H1 (cell line): Measurements from ENCODE around the gene ZDHHC3. TPM values are rescaled to one million over a fixed set of nuclear protein-coding genes. Genes with fewer than 3 reads are reported as not detected.

Source experiments
- CTCF ChIA-PET: fragments of 300-600 bp; sonication (Branson Sonifier 250); formaldehyde crosslinking; loops from one replicate; lab custom pipeline; 2021; ENCODE audit not compliant: partially characterized antibody; lab: Charles Lee
- POLR2A ChIA-PET: fragments of 300-600 bp; sonication (Branson Sonifier 250); formaldehyde crosslinking; loops from one replicate; lab custom pipeline; 2021; ENCODE audit warnings: inconsistent platforms; ENCODE audit not compliant: partially characterized antibody; lab: Charles Lee
- DNase-seq, 2 experiments: peaks; one replicate each; pipeline versions ENCODE4 v3.0.0 to v3.0.0-alpha.2; 2010 to 2022; ENCODE audit warnings: low spot score in 2 of 2, low read depth in 1 of 2, mixed read lengths in 1 of 2
- FAIRE-seq: peaks from 2 replicates; lab custom pipeline; 2011; peaks lifted over from hg19 to GRCh38; lab: Jason Lieb, UNC
- H2AFZ ChIP-seq: 2 replicates; pipeline ENCODE4 v1.8.1; 2012; ENCODE audit warnings: low read length, inconsistent platforms
- H2AK5ac ChIP-seq: 2 replicates; pipeline ENCODE4 v1.6.1; 2013; ENCODE audit warnings: low read depth, low read length
- H2BK120ac ChIP-seq: replicated peaks from 2 replicates; pipeline ENCODE3; 2013; ENCODE audit warnings: low read depth, low read length, inconsistent platforms
- H2BK12ac ChIP-seq: 2 replicates; pipeline ENCODE4 v1.6.1; 2013; ENCODE audit warnings: low read depth, low read length
- H2BK15ac ChIP-seq: 2 replicates; pipeline ENCODE4 v1.6.1; 2013; ENCODE audit warnings: low read length
- H2BK20ac ChIP-seq: 2 replicates; pipeline ENCODE4 v1.6.1; 2013; ENCODE audit warnings: low read length
- H2BK5ac ChIP-seq: 2 replicates; pipeline ENCODE4 v1.6.1; 2013; ENCODE audit warnings: low read depth, low read length
- H3K14ac ChIP-seq: 2 replicates; pipeline ENCODE4 v1.6.1; 2013; ENCODE audit warnings: inconsistent platforms; ENCODE audit not compliant: insufficient read length
- H3K18ac ChIP-seq: 2 replicates; pipeline ENCODE4 v1.6.1; 2013; ENCODE audit warnings: low read length; ENCODE audit errors: extremely low read depth
- H3K23ac ChIP-seq: 2 replicates; pipeline ENCODE4 v1.6.1; 2013; ENCODE audit warnings: inconsistent platforms; ENCODE audit not compliant: insufficient read length
- H3K23me2 ChIP-seq: 2 replicates; pipeline ENCODE4 v1.6.1; 2013; ENCODE audit warnings: low read depth, low read length
- H3K27ac ChIP-seq: 2 replicates; pipeline ENCODE4 v1.6.1; 2011; ENCODE audit warnings: low read depth, low read length, inconsistent platforms
- H3K27me3 ChIP-seq, 4 experiments: replicated peaks in 1 of 4; 1 replicate in 1 of 4; 2 replicates in 3 of 4; pipeline versions ENCODE4 v1.6.1 to v1.8.1; 2011 to 2013; ENCODE audit warnings: low read length in 3 of 4, mild to moderate bottlenecking in 3 of 4, inconsistent platforms in 2 of 4, mixed read lengths in 2 of 4, moderate library complexity in 1 of 4; ENCODE audit not compliant: control insufficient read depth in 3 of 4, insufficient read depth in 3 of 4; ENCODE audit errors: extremely low read depth in 1 of 4
- H3K36me3 ChIP-seq, 4 experiments: 2 replicates each; pipeline versions ENCODE4 v1.6.1 to v1.8.1; 2011 to 2013; ENCODE audit warnings: mild to moderate bottlenecking in 4 of 4, low read length in 3 of 4, moderate library complexity in 2 of 4, control low read depth in 1 of 4, inconsistent platforms in 1 of 4; ENCODE audit not compliant: insufficient read depth in 4 of 4, control insufficient read depth in 2 of 4
- H3K4ac ChIP-seq: replicated peaks from 2 replicates; pipeline ENCODE3; 2013; ENCODE audit warnings: low read length, low read depth, mixed read lengths, inconsistent platforms; ENCODE audit not compliant: insufficient read length
- H3K4me1 ChIP-seq, 4 experiments: replicated peaks in 1 of 4; 1 replicate in 1 of 4; 2 replicates in 3 of 4; pipeline versions ENCODE4 v1.6.1 to v1.8.1; 2011 to 2013; ENCODE audit warnings: low read length in 3 of 4, inconsistent platforms in 2 of 4, mixed read lengths in 1 of 4; ENCODE audit not compliant: insufficient read depth in 4 of 4, control insufficient read depth in 3 of 4
- H3K4me2 ChIP-seq, 2 experiments: 2 replicates each; pipeline versions ENCODE4 v1.6.1 to v1.8.1; 2011 to 2013; ENCODE audit warnings: low read depth in 2 of 2, low read length in 2 of 2, control low read depth in 1 of 2, inconsistent platforms in 1 of 2, mild to moderate bottlenecking in 1 of 2; ENCODE audit not compliant: insufficient read depth in 1 of 2
- H3K4me3 ChIP-seq, 4 experiments: fragments of 200-600, 300-600 bp in 1 of 4; sonication (generic), shearing (Covaris generic), sonication (Bioruptor Twin) in 1 of 4; 2 replicates each; pipeline versions ENCODE4 v1.5.1 to v1.8.1; 2011 to 2016; ENCODE audit warnings: low read length in 4 of 4, low read depth in 3 of 4, control low read depth in 2 of 4, inconsistent platforms in 2 of 4, mild to moderate bottlenecking in 2 of 4, mixed read lengths in 1 of 4, moderate library complexity in 1 of 4; ENCODE audit not compliant: insufficient read depth in 2 of 4; ENCODE audit errors: extremely low read depth in 1 of 4
- H3K56ac ChIP-seq: replicated peaks from 2 replicates; pipeline ENCODE3; 2013; ENCODE audit warnings: low read depth, mild to moderate bottlenecking, mixed read lengths, low read length, inconsistent platforms; ENCODE audit not compliant: insufficient read length
- H3K79me1 ChIP-seq: 2 replicates; pipeline ENCODE4 v1.6.1; 2013; ENCODE audit warnings: low read depth, low read length, control low read depth
- H3K79me2 ChIP-seq, 2 experiments: 2 replicates each; pipeline versions ENCODE4 v1.6.1 to v1.8.1; 2012 to 2013; ENCODE audit warnings: low read length in 2 of 2, mild to moderate bottlenecking in 2 of 2, inconsistent platforms in 1 of 2; ENCODE audit not compliant: insufficient read depth in 2 of 2, control insufficient read depth in 1 of 2
- H3K9ac ChIP-seq, 4 experiments: replicated peaks in 1 of 4; 1 replicate in 1 of 4; 2 replicates in 3 of 4; pipeline versions ENCODE4 v1.6.1 to v1.8.1; 2011 to 2013; ENCODE audit warnings: low read depth in 3 of 4, low read length in 3 of 4, control low read depth in 2 of 4, mild to moderate bottlenecking in 2 of 4, moderate library complexity in 2 of 4, inconsistent platforms in 1 of 4; ENCODE audit errors: extremely low read depth in 1 of 4
- H3K9me3 ChIP-seq, 2 experiments: 2 replicates each; pipeline versions ENCODE4 v1.6.1 to v1.8.1; 2012 to 2013; ENCODE audit warnings: mild to moderate bottlenecking in 2 of 2, moderate library complexity in 2 of 2, control low read depth in 1 of 2, inconsistent platforms in 1 of 2, low read depth in 1 of 2, low read length in 1 of 2, mixed read lengths in 1 of 2; ENCODE audit not compliant: insufficient read depth in 2 of 2
- H4K20me1 ChIP-seq, 2 experiments: replicated peaks in 1 of 2; 2 replicates each; pipeline versions ENCODE3 to v1.8.1; 2011 to 2013; ENCODE audit warnings: inconsistent platforms in 2 of 2, low read length in 2 of 2, mild to moderate bottlenecking in 1 of 2; ENCODE audit not compliant: insufficient read depth in 2 of 2, control insufficient read depth in 1 of 2
- H4K5ac ChIP-seq: 2 replicates; pipeline ENCODE4 v1.6.1; 2013; ENCODE audit warnings: low read length, low read depth, mixed read lengths, inconsistent platforms; ENCODE audit not compliant: insufficient read length
- H4K8ac ChIP-seq: 2 replicates; pipeline ENCODE4 v1.8.0; 2013; ENCODE audit warnings: mild to moderate bottlenecking, moderate library complexity, low read length, inconsistent platforms; ENCODE audit not compliant: insufficient read depth; ENCODE audit errors: extremely low read depth
- H4K91ac ChIP-seq: replicated peaks from 2 replicates; pipeline ENCODE3; 2013; ENCODE audit warnings: low read length, mixed read lengths, inconsistent platforms; ENCODE audit not compliant: insufficient read length
- BCL11A ChIP-seq, 2 experiments: IDR thresholded peaks; one replicate each; pipeline ENCODE4 v1.6.1; 2011; ENCODE audit warnings: low read depth in 2 of 2, low read length in 2 of 2, mild to moderate bottlenecking in 2 of 2
- EZH2 ChIP-seq: fragments of 200-600 bp; sonication (generic); IDR thresholded peaks from 2 replicates; pipeline ENCODE4 v1.7.1; 2012; ENCODE audit warnings: low read depth, mild to moderate bottlenecking, moderate library complexity, low read length, inconsistent platforms; ENCODE audit not compliant: severe bottlenecking
- SRF ChIP-seq: IDR thresholded peaks from 2 replicates; pipeline ENCODE4 v1.6.1; 2011; ENCODE audit warnings: mild to moderate bottlenecking, low read depth, low read length, moderate library complexity
- WGBS, 2 experiments: shearing (Covaris generic) in 1 of 2; methylation state at CpG; one replicate each; pipeline versions ENCODE4 v1.1.6 to v1.1.7; 2013 to 2015; ENCODE audit warnings: low lambda C conversion rate in 2 of 2, mixed read lengths in 2 of 2, inconsistent platforms in 1 of 2, low coverage in 1 of 2, missing lambda C conversion rate in 1 of 2; ENCODE audit not compliant: insufficient replicate concordance in 2 of 2, insufficient coverage in 1 of 2, insufficient read length in 1 of 2; ENCODE audit errors: extremely low coverage in 1 of 2, missing lambda C conversion rate in 1 of 2; 5-methylcytosine and 5-hydroxymethylcytosine counted together
- polyA plus RNA-seq, 7 experiments: library from polyadenylated mRNA; depleted of rRNA in 3 of 7; stranded (reverse) in 5 of 7; unstranded in 2 of 7; fragments of >200 nt in 5 of 7; fragments of 200-250 nt in 2 of 7; gene quantifications; 1 replicate in 5 of 7; 2 replicates in 1 of 7; 4 replicates in 1 of 7; pipeline versions ENCODE4 v1.2.1 to v1.2.3, GENCODE V29; 2011 to 2013; ENCODE audit warnings: missing spikeins in 2 of 7, mixed read lengths in 2 of 7
- total RNA-seq: library from RNA; stranded (reverse); fragmentation: NEBNext Ultra II Directional; extraction: Animal tissue kit (Norgen Biotek cat#: 25700); gene quantifications from 2 replicates; pipeline ENCODE4 v1.2.1, GENCODE V29; 2021

The ZDHHC3 gene
- total and polyA plus RNA-seq, 2 of the 8 experiments (the other 6 are each of a cell fraction or from before 2014, with no cell fraction given): 77.4 to 88.7 TPM

- Histone ChIP-seq H2BK20ac (no peak overlapping the region), H3K4me2 (no peak overlapping the region), H3K23me2 (no peaks in the 10 kb centered on the region), H2BK120ac (no peak overlapping the region), H3K27ac (no peak overlapping the region), H3K9ac (no peak overlapping the region), H2BK15ac (no peak overlapping the region), H4K8ac (no peak overlapping the region), H3K56ac (no peak overlapping the region), H3K18ac (no peak overlapping the region), H3K4ac (no peak overlapping the region), H3K79me1 (peaks cover 8% of the 10 kb centered on the region), H3K23ac (no peak overlapping the region), H2BK12ac (no peak overlapping the region), H2AFZ (no peak overlapping the region), H2BK5ac (no peak overlapping the region), H4K20me1 (peaks cover 3 to 10% of the 10 kb centered on the region in 2 experiments), H3K14ac (no peak overlapping the region), H3K79me2 (peaks cover 18 to 73% of the 10 kb centered on the region in 2 experiments), H4K91ac (no peak overlapping the region), H4K5ac (no peak overlapping the region), H3K36me3 (peaks cover 5 to 40% (median 24%) of the 10 kb centered on the region in 4 experiments; a peak in 6 of 8 replicates), H2AK5ac (no peak overlapping the region), H3K4me1 (peaks cover 0 to 4% (median 1%) of the 10 kb centered on the region in 4 experiments; a peak in 1 of 7 replicates), H3K27me3 (no peaks in the 10 kb centered on the region), H3K9me3 (peaks cover 2 to 11% of the 10 kb centered on the region in 2 experiments; a peak in 1 of 4 replicates), H3K4me3 (no peak overlapping the region)
- FAIRE-seq (no peak), DNase-seq (no peak)
- TF ChIP-seq BCL11A (IDR thresholded peaks at IDR 0.05; ENCODE audit: low read depth in 2 of 2, low read length in 2 of 2) (no peak), EZH2 (no peak), SRF (no peak)
- WGBS, 2 experiments: 94% methylated on average over 6 of the region's 6 CpGs; no CpG with 5 or more reads in 1 of the 2 experiments
- CTCF ChIA-PET: interaction anchor here (0.8 to 3.0 kb wide), 5 partner anchors 10 to 50 kb away, joined by 3 to 29 read pairs (median 4); partner anchors contain the start of genes EXOSC7 and ZDHHC3
- POLR2A ChIA-PET: interaction anchor here (0.8 to 6.6 kb wide), 2 partner anchors 11 to 19 kb away, joined by 3 to 48 read pairs; partner anchors contain the start of genes EXOSC7 and ZDHHC3
Observed at GRCh38 chr3:44987332-44987731, 11.4 kb upstream of the ZDHHC3 start.
